NCI-H510A (cell line): ENCODE data around the gene SLC35F3.

ENCODE experiments used
- DNase-seq: peaks from one replicate; lab custom pipeline; 2025; lab: John Stamatoyannopoulos, UW

Gene SLC35F3

DNA sequence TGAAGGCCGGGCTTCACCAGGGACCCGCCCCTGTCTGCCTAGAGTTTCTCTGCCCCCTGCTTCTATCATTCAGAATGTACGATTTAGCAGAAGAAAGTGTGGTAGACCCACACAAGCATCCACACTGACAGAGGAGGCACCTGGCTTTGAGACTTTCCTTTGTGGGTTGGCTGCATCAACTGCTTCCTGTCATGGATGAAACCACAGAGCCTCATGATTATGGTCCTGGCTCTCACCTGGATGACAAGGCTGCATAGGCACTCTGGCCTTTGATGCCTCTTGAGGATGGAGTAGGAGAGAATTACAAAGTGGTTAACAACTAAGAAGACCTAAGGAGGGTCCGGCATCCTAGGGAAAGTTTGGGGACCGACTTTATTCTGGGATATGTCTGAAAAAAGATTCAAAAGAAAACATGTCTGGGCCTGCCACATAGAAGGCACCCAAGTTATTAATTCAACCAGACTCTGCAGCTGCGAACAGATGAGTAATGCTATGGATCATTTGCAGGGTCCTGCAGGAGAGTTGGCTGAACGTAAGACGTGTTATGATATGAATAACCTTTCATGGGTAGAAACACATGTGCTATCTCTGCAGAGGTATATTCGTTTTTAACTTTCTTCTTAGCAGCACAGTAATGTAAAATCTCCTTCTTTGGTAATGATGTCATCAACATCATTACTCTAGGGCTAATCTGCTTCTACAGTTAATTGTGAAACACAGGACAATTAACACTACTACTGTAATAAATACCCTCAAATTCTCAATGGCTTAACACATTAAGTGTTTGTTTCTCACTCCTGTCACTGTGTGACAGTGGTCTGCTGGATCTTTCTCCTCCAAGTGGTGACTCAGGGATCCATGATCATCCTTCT lies 136.2 kb downstream of the SLC35F3 start:
- no peak for DNase-seq

- DNase-seq = no peak
Observed at GRCh38 chr1:234044079-234044478, 139.6 kb downstream of the SLC35F3 start.

DNA sequence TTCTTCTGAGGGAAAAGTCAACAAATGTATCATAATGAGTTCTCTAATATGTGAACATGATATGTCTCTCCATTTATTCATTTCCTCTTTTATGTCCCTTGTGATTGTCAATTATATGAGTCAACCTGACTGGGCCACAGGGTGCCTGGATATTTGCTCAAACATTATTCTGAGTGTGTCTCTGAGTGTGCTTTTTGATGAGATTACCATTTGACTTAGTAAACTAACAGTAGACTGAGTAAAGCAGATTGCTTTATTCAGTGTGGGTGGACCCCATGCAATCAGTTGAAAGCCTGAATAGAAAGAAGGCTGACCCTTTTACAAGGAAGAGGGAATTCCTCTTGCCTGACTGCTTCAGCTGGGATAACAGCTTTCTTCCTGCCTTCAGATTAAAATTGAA lies 142.6 kb downstream of the SLC35F3 start:
- DNase-seq = no peak

GRCh38 chr1:234062166-234062565 lies 157.7 kb downstream of the SLC35F3 start:
- no peak for DNase-seq

DNA sequence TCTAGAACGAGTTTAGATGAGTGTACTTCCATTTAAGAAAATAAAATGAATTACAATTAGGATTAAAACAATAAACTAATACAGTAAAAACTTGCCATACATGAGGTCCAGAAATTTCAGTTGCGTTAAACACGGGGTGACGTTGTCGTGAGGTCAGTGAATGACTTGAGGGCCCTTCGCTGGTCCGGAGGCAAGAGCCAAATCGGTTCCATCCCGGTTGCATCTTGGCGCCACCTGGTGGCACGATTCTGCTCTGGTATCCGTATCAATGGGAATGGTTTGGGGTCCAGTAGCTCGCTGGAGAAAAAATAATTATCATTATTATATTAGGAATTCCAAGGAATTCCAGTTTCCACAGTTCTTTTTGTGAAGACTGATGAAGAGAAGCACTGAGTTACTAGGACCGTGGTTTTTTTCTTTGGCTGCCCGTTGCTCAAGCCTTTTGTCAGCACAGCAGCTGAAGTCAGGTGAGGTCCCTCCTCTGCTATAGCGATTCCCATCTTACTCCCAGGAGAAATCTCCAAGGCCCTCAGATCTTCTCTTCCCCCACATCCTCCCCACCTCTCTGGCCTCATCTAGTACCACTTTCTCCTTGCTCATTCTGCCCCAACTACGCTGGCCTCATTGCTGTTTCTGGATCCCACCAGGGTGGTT lies 161.4 kb downstream of the SLC35F3 start:
- peak; percentile 23 for DNase-seq

GRCh38 chr1:234067581-234068337 lies 163.3 kb downstream of the SLC35F3 start:
- DNase-seq = peak; percentile 4

- no peak for DNase-seq
Observed at GRCh38 chr1:234069760-234070159, 165.3 kb downstream of the SLC35F3 start.

GRCh38 chr1:234072793-234073192 lies 168.3 kb downstream of the SLC35F3 start:
- DNase-seq = no peak

- no peak for DNase-seq
Observed at GRCh38 chr1:234078143-234078542, 173.7 kb downstream of the SLC35F3 start.

GRCh38 chr1:234079896-234080295 lies 175.4 kb downstream of the SLC35F3 start:
- DNase-seq = no peak

GRCh38 chr1:234083460-234083859 lies 179.0 kb downstream of the SLC35F3 start:
- DNase-seq = no peak

DNA sequence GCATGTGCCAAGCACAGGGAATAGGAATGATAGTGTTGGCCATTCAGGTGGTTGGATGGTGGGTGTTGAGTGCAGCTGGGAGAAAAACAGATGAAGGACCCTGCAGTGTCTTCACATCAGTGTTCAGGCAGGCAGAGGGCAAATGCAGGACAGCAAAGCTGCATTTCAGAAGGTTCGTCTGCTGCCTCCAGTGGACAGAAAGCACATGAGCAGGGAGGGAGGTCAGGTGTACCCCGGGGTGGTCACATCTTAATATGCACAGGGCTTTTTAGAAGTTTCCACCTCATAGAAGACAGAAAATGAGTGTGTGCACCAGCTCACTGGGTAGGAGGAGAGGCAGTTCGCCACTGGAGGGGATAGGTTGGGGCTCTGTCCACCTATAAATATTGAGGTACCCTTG lies 184.9 kb downstream of the SLC35F3 start:
- no peak for DNase-seq

DNA sequence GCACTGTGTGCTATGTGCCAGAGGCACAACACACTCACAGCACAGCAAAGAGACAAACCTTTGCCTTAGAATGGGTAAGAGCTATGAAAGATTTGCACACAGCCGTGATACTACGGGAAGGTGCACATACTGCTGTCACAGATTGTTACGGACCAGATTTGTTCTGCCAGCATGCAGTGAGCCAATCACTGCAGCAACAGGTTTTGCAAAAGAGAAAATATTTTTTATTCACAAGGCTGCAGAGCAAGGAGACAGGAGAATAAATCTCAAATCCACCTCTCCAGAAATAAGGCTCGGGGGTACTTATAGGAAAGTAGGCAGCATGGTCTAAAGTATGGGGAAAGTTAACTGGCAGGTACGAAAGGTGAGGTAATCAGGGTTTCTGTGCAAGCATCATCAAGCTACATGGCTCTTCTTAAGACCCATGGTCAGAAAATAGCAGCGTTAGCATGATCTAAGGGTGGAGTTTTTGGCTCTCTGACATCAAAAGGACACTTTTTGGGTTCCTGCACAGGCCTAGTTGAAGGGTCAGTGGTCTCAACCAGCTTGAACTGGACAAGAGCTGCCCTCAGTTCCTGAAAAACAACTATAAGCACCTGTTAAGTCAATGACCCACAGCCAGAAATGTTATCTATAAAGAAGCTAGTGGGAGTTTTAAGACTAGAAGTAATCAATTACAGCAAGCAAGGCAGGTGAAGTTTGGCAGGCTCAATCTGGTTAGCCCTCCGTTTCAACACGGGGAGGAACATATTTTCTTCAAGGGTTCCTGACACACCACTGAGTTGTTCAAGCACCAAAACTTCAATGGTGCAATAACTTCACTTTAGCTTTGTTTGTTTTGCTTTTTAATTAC lies 186.0 kb downstream of the SLC35F3 start:
- no peak for DNase-seq

DNA sequence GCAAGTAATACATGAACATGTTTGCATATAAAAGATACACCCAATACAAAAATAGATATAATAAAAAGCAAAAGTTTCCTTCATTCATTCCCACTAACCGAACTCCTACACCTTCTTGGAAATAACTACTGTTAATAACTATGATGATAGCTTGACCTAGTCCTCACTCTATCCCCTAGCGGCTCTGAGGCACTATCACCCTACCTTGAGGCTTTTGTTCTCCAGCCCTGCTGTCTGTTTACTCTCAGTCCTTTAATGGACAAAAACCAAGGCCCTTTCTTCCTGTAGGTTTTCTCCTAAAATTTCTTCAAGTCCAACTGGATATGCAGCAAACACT lies 186.6 kb downstream of the SLC35F3 start:
- no peak for DNase-seq

DNA sequence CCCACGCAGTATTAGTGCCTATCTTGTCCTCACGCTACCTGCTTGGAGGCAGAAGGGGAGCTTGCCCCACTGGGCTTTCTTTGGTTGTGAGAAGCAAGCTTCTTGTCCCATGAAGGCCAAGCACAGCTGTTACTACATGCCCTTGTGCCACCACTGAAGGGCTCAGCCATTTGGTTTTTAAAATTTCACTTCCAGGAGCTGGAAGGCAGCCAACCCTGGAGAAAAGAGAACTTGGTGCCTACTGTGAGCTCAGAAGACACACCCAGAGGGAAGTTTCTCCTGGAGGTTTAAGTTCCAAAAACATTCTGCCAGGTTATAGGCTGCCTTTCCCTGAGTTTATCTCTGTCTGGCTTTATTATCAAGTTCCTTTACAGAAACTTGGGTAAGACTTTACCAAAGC lies 187.4 kb downstream of the SLC35F3 start:
- DNase-seq = no peak

- no peak for DNase-seq
Observed at GRCh38 chr1:234093107-234093506, 188.6 kb downstream of the SLC35F3 start.

GRCh38 chr1:234093741-234094140 lies 189.3 kb downstream of the SLC35F3 start:
- no peak for DNase-seq

DNA sequence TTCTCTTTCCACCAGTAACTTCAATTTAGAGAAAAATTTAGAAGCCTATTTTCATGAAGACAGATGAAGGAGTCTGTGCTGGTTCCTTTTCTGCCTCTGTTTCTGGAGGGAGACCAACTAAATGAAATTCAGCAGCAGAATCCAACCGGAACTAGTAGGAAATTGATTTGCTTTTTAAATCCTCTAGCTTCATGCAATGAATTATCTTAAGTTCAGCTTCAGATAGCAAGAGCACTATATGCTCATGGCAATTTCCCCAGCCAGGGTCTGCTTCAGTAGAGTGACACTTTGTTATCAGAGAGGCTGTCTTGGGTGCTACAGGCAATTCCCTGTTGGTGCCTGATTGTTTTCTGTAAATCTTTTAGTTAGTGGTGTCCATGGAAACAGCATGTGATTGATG lies 189.7 kb downstream of the SLC35F3 start:
- DNase-seq = no peak

- no peak for DNase-seq
Observed at GRCh38 chr1:234096161-234096770, 191.8 kb downstream of the SLC35F3 start.

GRCh38 chr1:234102583-234102982 lies 198.1 kb downstream of the SLC35F3 start:
- no peak for DNase-seq

- no peak for DNase-seq
Observed at GRCh38 chr1:234103198-234103597, 198.7 kb downstream of the SLC35F3 start.

DNA sequence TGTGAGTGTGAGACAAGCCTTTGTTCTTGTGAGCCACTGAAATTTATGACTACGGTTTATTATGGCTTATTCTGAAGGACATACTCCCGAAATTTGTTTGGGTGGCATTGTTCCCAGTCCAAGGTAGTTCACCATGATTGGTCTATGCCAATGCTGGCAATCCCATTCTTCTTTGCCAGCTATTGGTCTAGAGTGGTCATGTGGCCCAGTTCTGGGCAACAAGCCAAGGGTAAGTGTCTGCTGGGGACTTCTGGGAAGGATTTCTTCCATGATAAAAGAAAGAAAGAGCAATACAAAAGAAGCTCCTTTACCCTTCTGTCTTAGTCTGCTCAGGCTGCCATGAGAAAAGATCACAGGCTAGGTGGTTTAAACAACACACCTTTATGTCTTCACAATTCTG lies 201.6 kb downstream of the SLC35F3 start:
- no peak for DNase-seq
